ENCODE measurements around the gene PIK3C3. TPM values are rescaled to one million over a fixed set of nuclear protein-coding genes. Genes with fewer than 3 reads are reported as not detected.

The PIK3C3 gene
- total RNA-seq, 2 donors from 2014 or later: 23.1 to 31.0 TPM

DNA sequence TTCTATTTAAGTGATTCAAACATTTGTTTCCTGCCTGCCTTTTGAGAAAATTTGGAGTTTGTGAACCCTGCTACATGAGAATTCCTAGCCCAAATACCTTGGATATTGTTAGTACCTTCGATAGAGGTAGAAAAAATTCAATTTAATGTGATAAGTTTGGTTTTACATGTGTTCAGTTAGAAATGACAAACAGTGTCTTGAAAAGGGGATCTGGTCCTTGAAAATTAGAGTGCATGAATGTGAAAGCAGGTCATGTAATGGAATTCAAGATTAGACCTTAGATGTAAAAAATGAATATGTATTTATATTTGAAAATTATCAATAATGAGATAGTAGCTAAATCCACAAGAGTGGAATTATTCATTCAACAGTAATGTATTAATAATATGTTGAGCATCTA, 70.5 kb downstream of the PIK3C3 start:
- Histone ChIP-seq H3K36me3 (replicated peaks in 1 of 2; ENCODE audit: insufficient read depth in 1 of 2, low read depth in 2 of 2) (peaks cover 0 to 2% of the 10 kb centered on the region in 2 donors), H3K9me3 (no peaks in the 10 kb centered on the region), H3K4me1 (no peaks in the 10 kb centered on the region), H3K27ac (no peak overlapping the region), H3K27me3 (no peaks in the 10 kb centered on the region), H3K4me3 (no peak overlapping the region)
- ATAC-seq (no peak), DNase-seq (no peak)
- WGBS, 2 donors: 93 to 94% methylated on average over 1 of the region's 1 CpG
- intact Hi-C loops (cut with DNase I): no loop called here
- TF ChIP-seq, protein P1, sequence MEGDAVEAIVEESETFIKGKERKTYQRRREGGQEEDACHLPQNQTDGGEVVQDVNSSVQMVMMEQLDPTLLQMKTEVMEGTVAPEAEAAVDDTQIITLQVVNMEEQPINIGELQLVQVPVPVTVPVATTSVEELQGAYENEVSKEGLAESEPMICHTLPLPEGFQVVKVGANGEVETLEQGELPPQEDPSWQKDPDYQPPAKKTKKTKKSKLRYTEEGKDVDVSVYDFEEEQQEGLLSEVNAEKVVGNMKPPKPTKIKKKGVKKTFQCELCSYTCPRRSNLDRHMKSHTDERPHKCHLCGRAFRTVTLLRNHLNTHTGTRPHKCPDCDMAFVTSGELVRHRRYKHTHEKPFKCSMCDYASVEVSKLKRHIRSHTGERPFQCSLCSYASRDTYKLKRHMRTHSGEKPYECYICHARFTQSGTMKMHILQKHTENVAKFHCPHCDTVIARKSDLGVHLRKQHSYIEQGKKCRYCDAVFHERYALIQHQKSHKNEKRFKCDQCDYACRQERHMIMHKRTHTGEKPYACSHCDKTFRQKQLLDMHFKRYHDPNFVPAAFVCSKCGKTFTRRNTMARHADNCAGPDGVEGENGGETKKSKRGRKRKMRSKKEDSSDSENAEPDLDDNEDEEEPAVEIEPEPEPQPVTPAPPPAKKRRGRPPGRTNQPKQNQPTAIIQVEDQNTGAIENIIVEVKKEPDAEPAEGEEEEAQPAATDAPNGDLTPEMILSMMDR (IDR thresholded peaks at IDR 0.05): no peak
- TF ChIP-seq POLR2A (IDR thresholded peaks at IDR 0.05): no peak

DNA sequence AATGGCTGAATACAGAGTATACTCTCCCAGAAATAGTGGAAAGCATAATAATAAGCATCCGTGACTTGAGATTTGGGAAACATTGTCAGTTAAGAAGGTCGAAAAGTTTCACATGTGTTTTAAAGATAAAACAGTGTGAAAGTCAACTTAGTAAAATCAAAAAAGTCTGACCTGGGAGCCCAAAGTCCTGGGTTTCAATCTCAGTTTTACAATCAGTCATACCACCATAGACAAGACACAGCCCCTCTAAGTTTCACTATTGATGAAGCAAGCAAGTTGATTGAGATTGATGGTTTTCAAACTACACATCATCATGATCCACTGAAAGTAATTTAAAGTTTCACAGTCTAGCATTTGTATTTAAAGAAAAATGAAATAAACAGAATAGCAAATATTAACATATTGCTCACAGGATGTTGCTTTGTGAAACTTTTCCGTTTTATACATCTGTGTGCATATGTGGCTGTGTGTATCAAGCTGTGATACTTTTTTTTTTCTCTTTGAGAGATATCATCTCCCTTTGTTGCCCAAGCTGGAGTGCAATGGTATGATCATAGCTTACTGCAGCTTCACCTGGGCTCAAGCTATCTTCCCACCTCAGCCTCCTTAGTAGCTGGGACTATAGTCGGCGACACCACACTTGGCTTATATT, 71.1 kb downstream of the PIK3C3 start:
- 83 to 90% methylated on average over 5 of the region's 5 CpGs for WGBS, 2 donors
- Histone ChIP-seq H3K9me3 (no peaks in the 10 kb centered on the region), H3K36me3 (replicated peaks in 1 of 2; ENCODE audit: insufficient read depth in 1 of 2, low read depth in 2 of 2) (peaks cover 0 to under 1% of the 10 kb centered on the region in 2 donors), H3K27ac (no peak overlapping the region), H3K27me3 (no peaks in the 10 kb centered on the region), H3K4me1 (no peaks in the 10 kb centered on the region), H3K4me3 (no peak overlapping the region)
- TF ChIP-seq, protein P1 (IDR thresholded peaks at IDR 0.05): no peak
- TF ChIP-seq POLR2A (IDR thresholded peaks at IDR 0.05): no peak
- ATAC-seq (no peak), DNase-seq (no peak)
- intact Hi-C loops (cut with DNase I): no loop called here

DNA sequence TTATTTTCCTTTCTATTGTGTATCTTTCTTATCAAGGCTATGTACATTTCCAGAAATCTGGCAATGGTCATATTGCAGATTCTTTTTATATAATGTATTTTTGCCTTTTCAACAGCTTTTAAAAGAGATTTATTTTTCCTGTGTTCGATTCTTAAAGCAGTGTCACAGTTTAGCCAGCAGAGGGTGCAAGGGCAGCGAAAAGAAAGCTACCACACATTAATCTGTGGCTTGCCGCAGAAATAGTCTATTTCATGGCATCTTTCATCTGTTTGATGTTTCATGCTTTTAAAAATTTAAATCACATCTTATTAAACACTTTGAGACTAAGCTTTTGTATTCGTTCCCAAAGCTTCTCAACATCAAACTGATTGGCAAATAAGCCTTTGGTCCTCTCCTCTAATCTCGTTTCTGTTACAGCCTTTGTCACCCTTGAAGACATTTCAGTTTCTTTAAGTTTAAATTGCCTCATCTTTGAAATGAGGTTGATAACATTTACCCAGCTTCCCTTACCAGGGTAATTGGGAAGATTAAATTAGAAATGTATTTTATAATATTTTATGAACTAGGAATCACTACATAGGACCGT, 73.3 kb downstream of the PIK3C3 start:
- Histone ChIP-seq H3K4me1 (no peaks in the 10 kb centered on the region), H3K27me3 (no peaks in the 10 kb centered on the region), H3K36me3 (replicated peaks in 1 of 2; ENCODE audit: insufficient read depth in 1 of 2, low read depth in 2 of 2) (no peaks in the 10 kb centered on the region), H3K9me3 (no peaks in the 10 kb centered on the region), H3K4me3 (no peak overlapping the region), H3K27ac (no peak overlapping the region)
- ATAC-seq (no peak), DNase-seq (peak in 3 of 4 donors; percentile 19 to 28 (median 25))
- intact Hi-C loops (cut with DNase I): no loop called here
- no peak for TF ChIP-seq POLR2A (IDR thresholded peaks at IDR 0.05)
- TF ChIP-seq, protein P1 (IDR thresholded peaks at IDR 0.05): peak; percentile 49 to 87 (median 63)
- 38 to 39% methylated on average over 6 of the region's 6 CpGs for WGBS, 2 donors

DNA sequence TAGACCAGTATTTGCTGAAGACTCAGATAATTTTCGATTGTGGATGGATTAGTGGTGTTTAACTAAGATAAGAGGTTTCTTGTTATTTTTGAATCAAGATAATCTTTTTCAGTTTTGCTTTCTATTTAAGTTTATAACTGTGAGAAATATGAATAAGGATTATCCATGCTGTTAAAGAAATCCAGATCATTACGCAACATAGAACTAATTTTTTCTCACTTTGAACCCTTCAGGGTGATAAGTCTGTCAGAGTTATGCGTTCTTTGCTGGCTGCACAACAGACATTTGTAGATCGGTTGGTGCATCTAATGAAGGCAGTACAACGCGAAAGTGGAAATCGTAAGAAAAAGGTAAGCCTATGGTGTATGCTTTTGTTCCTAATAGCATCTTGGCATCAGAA, 74.1 kb downstream of the PIK3C3 start:
- H3K36me3 ChIP-seq (replicated peaks in 1 of 2; ENCODE audit: insufficient read depth in 1 of 2, low read depth in 2 of 2): no peaks in the 10 kb centered on the region
- no peak for ATAC-seq
- intact Hi-C loops (cut with DNase I): no loop called here
- H3K4me1 ChIP-seq: no peaks in the 10 kb centered on the region
- no peak for TF ChIP-seq POLR2A (IDR thresholded peaks at IDR 0.05)
- TF ChIP-seq, protein P1 (IDR thresholded peaks at IDR 0.05): no peak
- 79 to 82% methylated on average over 7 of the region's 7 CpGs for WGBS, 2 donors
- H3K27ac ChIP-seq: no peak overlapping the region
- H3K4me3 ChIP-seq: no peak overlapping the region
- no peak for DNase-seq
- H3K27me3 ChIP-seq: no peaks in the 10 kb centered on the region
- no peaks in the 10 kb centered on the region for H3K9me3 ChIP-seq
